ENCODE results near the gene IGFBP3. TPM values are rescaled to one million over a fixed set of nuclear protein-coding genes. Genes with fewer than 3 reads are reported as not detected.

IGFBP3 gene
- total and polyA plus RNA-seq, 2 experiments from 2014 or later: 11.2 to 11.3 TPM

GRCh38 chr7:45924283-45924682 is 3.2 kb upstream of the IGFBP3 start (continued):
- TF ChIP-seq JUNB (IDR thresholded peaks at IDR 0.05; ENCODE audit: unreplicated experiment) (no peak), REST (IDR thresholded peaks at IDR 0.05; ENCODE audit: unreplicated experiment) (no peak), POLR2AphosphoS5 (IDR thresholded peaks at IDR 0.05; ENCODE audit: low read depth) (no peak), CTCF (conservative IDR thresholded peaks at IDR 0.05; ENCODE audit: low read depth in 2 of 2) (no peak)

GRCh38 chr7:45923818-45924217 is 2.7 kb upstream of the IGFBP3 start:
- Histone ChIP-seq H3K79me2 (replicated peaks; ENCODE audit: insufficient read depth) (no peaks in the 10 kb centered on the region), H3K4me2 (peak overlapping the region; percentile 84), H3K27ac (ENCODE audit: low read depth) (no peak overlapping the region), H3K36me3 (ENCODE audit: insufficient read depth) (no peaks in the 10 kb centered on the region), H3F3A (replicated peaks; ENCODE audit: low read depth) (peaks cover 6% of the 10 kb centered on the region; the same call in 1 of the 2 replicates), H2AFZ (peak overlapping the region; percentile 60), H3K27me3 (ENCODE audit: insufficient read depth) (peaks cover 45% of the 10 kb centered on the region), H4K20me1 (replicated peaks; ENCODE audit: insufficient read depth) (no peaks in the 10 kb centered on the region), H3K4me3 (peak overlapping the region; percentile 77), H3K4me1 (ENCODE audit: insufficient read depth) (peaks cover 40% of the 10 kb centered on the region), H3K9me2 (ENCODE audit: insufficient read depth) (peaks cover 12% of the 10 kb centered on the region; the same call in 1 of the 2 replicates)
- Mint-ChIP-seq H3K36me3 (ENCODE audit: low read depth) (no peaks in the 10 kb centered on the region; the same call in 2 of the 3 replicates), H3K27ac (peak overlapping the region; percentile 46; the same call in 1 of the 2 replicates), H3K4me3 (peak overlapping the region; percentile 76), H3K9me3 (peaks cover 4% of the 10 kb centered on the region; the same call in 1 of the 3 replicates), H3K27me3 (ENCODE audit: insufficient read depth, low read depth, poor library complexity) (peaks cover 41% of the 10 kb centered on the region), H3K4me1 (peaks cover 38% of the 10 kb centered on the region)
- ATAC-seq (peak; percentile 2; the same call in 2 of the 3 replicates), DNase-seq (ENCODE audit: low spot score) (no peak)
- TF ChIP-seq JUNB (IDR thresholded peaks at IDR 0.05; ENCODE audit: unreplicated experiment): no peak
- no peak for TF ChIP-seq CTCF (conservative IDR thresholded peaks at IDR 0.05; ENCODE audit: low read depth in 2 of 2)
- TF ChIP-seq ZNF462 (CRISPR knock-in tag; IDR thresholded peaks at IDR 0.05): no peak
- TF ChIP-seq REST (IDR thresholded peaks at IDR 0.05; ENCODE audit: unreplicated experiment): no peak

Measured in GM23338 (cell line).